GM06990 (cell line): ENCODE measurements around the gene LAMC1.

Experiments
- DNase-seq: peaks from one replicate; pipeline ENCODE4 v3.0.0-alpha.2; 2011; ENCODE audit not compliant: insufficient read length; ENCODE audit errors: extremely low read depth
- H3K27me3 ChIP-seq: replicated peaks from 2 replicates; pipeline ENCODE4 v1.6.0; 2011; ENCODE audit warnings: low read length; ENCODE audit not compliant: control insufficient read depth, insufficient read depth
- H3K36me3 ChIP-seq: 2 replicates; pipeline ENCODE4 v1.5.1; 2011; ENCODE audit warnings: low read length; ENCODE audit not compliant: control insufficient read depth, insufficient read depth
- H3K4me3 ChIP-seq: replicated peaks from 2 replicates; pipeline ENCODE4 v1.5.1; 2011; ENCODE audit warnings: low read depth, mild to moderate bottlenecking, control low read depth, low read length
- CTCF ChIP-seq: IDR thresholded peaks from 2 replicates; pipeline ENCODE4 v1.5.1; 2011; ENCODE audit warnings: low read length, control low read depth, mild to moderate bottlenecking, inconsistent platforms; ENCODE audit not compliant: insufficient read depth, poor library complexity, severe bottlenecking

Gene LAMC1

DNA sequence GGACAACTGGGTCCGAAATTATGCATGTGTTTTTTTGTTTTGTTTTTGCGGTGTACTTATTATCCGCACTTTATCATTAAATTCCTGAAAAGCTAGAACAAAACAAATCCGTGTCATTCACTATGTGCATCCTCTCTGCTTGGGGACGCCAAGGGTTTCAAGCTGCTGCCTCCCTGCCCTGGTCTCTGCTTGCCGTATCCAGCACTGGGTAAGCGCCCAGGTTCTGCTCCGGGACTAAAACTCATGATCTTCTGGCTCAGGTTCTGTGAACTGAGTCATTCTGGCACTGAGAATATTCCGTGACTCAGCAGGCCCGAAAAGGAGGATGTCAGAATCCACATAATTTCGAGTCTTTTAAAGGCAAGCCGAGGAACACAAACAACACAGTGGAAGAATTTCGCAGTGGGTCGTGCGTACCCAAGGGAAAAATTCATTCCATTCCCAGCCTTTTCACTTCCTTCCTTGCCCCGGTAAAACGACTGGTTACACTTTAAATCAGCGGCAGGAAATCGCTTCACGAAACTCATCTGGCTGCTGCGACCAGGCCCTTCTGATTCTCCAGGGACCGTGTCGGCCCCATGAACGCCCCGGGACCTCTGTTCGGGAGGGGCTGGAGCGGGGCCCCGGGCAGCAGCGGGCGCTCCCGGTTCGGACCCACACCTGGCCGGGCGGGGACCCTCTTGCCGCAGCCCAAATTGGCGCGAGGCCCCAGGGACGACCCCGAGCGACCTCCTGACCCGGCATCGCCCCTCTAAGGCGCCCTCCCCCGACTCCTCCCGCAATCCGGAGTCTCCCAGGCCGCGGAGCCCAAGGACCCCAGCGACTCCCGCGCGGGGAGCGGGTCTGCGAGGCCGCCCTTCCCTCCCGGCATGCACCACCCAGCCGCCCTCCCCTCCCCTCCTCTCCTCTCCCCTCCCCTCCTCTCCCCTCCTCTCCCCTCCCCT is 746 bp upstream of the LAMC1 start:
- no peaks in the 10 kb centered on the region for H3K27me3 ChIP-seq
- DNase-seq = peak; percentile 75
- H3K4me3 ChIP-seq = peak overlapping the region; percentile 76
- TF ChIP-seq CTCF = no peak
- H3K36me3 ChIP-seq = no peaks in the 10 kb centered on the region

DNA sequence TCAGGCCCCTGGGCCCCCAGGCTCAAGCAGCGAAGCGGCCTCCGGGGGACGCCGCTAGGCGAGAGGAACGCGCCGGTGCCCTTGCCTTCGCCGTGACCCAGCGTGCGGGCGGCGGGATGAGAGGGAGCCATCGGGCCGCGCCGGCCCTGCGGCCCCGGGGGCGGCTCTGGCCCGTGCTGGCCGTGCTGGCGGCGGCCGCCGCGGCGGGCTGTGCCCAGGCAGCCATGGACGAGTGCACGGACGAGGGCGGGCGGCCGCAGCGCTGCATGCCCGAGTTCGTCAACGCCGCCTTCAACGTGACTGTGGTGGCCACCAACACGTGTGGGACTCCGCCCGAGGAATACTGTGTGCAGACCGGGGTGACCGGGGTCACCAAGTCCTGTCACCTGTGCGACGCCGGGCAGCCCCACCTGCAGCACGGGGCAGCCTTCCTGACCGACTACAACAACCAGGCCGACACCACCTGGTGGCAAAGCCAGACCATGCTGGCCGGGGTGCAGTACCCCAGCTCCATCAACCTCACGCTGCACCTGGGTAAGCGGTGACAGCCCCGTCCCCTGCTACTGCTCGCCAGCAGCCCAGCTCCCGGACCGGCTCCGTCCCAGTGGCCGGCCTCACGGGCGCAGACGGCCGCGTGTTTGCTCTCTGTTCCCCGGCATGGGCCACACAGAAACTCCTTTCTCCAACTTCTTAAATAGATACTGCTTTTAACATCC is 539 bp downstream of the LAMC1 start:
- TF ChIP-seq CTCF = peak; percentile 78
- peak; percentile 84 for DNase-seq
- Histone ChIP-seq H3K4me3 (peak overlapping the region; percentile 72), H3K27me3 (no peaks in the 10 kb centered on the region), H3K36me3 (no peaks in the 10 kb centered on the region)

DNA sequence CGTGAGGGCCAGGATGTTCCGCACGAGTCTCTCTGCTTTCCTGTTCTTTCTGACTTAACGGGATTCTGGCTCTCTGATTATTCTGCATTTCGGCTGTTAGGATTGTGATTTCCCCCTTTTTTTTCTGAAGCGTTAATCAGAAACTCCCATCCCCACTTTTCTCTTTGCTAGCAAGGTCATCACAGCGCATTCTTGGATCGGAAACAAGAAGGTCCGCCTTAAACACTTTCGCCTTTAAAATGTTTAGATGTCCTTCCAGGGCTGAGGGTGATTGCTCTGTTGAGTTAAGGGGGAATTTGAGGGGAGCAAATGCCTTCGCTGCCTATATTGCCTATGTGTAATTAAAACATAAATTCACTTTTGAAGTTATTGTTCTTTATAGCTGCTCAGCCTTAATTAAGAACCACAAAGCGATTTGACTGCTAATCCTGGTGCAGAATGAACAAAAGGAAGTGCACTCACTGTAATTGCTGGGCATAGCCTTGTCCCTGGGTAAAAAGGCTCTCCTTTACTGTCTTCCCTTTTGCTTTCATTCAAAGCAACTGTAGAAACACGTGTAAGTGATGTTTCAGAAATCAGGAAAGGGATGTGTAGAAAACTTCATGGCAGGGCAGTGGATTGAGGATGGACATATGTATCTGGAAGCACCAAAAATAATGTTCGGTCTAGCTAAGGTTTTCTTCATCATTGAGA is 1.2 kb downstream of the LAMC1 start:
- DNase-seq = no peak
- H3K27me3 ChIP-seq = no peaks in the 10 kb centered on the region
- H3K4me3 ChIP-seq = peak overlapping the region; percentile 72
- no peaks in the 10 kb centered on the region for H3K36me3 ChIP-seq
- no peak for TF ChIP-seq CTCF

DNA sequence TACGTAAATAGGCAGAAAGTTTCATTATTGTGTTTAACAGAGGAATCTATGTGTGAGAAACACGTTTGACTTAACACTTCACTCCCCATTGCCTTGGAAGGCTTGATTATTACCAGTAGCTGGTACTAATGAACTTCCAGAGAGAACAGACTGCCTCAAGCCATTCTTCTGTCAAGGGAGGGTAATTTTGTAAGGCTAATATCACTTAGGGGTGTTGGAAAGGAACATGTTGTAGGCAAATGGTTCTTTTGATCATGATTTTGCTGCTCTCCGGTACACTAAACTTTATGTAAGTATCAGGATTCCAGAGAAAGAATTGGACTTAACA is 1.8 kb downstream of the LAMC1 start:
- Histone ChIP-seq H3K27me3 (no peaks in the 10 kb centered on the region), H3K36me3 (no peaks in the 10 kb centered on the region), H3K4me3 (peak overlapping the region; percentile 72)
- no peak for TF ChIP-seq CTCF
- no peak for DNase-seq

DNA sequence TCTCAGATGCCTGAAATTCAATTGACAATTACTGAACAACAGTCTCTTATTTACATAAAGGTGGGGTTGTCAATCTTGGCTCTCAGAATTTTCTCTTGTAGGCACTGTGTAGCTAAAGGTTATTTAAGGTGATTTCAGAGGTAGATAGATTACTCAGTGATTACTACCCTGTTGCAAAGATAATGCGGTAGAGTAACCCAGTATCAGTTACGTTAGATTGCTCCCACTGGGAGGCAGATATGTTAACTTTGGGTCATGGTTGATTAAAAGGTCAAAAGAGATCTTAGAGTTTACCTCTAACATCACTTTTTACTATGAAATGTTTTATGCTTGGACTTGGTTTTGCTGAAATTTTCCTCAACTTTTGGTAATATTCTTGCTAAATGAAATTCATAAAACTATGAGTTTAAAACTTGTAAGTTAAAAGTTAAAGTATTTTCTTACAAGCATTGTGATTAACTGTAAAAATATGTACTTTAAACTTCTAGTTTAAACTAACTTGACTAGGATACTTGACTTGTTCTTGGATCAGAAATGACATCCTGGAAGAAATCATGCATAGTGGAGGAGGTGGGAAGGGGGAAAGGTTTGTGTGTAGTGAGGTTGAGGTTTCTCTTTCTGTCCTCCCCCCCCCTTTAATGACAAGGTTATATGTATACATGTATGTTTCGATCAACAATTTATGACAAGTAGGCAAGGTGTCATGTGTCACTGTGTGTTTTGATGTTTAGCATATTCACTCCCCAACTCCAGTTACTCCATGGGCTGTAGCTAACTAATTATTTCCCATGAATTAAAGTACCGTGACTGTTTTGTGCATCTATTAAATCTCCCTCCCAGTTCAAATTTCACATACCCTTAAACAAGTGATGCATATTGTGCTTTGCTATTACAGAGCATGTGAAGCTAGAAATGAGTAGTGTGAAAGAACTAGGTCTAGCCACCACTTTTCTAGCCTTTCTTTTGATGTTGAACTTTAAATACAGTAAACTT is 2.9 kb downstream of the LAMC1 start:
- DNase-seq = peak; percentile 48
- Histone ChIP-seq H3K27me3 (no peaks in the 10 kb centered on the region), H3K4me3 (peak overlapping the region; percentile 24), H3K36me3 (no peaks in the 10 kb centered on the region)
- TF ChIP-seq CTCF = no peak
